Mucosa of gallbladder (tissue), 1 donor: ENCODE data around the gene RABAC1. TPM values are rescaled to one million over a fixed set of nuclear protein-coding genes. Genes with fewer than 3 reads are reported as not detected.

Experiments
- DNase-seq: peaks from one replicate; pipeline ENCODE4 v3.0.0-alpha.2; 2020; ENCODE audit warnings: low spot score
- total RNA-seq: library from RNA; stranded (reverse); gene quantifications from one replicate; pipeline ENCODE4 v1.2.1, GENCODE V29; 2021
- donor health status: DM: no; HTN: no; CAD: no.

RABAC1 gene
- total RNA-seq, 1 donor from 2014 or later: 188 TPM

DNA sequence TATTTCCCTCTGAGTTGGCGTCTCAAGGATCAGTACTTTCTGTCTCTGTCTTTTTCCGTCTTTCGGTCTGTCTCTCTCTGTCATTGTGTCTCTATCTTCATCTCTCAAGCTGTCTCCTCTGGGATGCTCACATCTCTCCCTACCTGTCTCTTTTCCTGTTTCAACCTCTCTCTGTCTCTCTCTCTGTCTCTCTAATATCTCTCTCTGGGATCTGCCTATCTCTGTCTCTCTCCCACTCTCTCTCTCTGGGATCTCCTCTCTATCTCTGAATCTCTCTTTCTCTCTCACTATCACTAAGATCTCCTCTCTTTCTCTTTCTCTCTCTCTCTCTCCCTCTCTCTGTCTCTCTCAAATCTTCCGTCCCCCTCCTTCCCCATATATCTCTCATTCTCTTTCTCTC, 30.9 kb upstream of the RABAC1 start:
- no peak for DNase-seq

DNA sequence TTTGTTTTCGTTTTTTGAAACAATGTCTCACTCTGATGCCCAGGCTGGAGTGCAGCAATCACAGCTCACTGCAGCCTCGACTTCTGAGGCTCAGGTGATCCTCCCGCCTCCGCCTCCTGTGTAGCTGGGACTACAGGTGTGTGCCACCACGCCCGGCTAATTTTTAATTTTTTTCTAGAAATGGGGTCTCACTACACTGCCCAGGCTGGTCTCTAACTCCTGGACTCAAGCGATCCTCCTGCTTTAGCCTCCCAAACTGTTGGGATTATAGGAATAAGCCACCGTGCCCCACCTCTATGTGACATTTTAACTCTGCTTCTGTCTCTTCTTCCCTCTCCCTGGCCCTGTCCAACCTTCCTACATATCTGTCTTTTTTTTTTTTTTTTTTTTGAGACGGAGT, 29.8 kb upstream of the RABAC1 start:
- no peak for DNase-seq

- no peak for DNase-seq
Measured at GRCh38 chr19:41987141-41987860, 28.2 kb upstream of the RABAC1 start.

DNA sequence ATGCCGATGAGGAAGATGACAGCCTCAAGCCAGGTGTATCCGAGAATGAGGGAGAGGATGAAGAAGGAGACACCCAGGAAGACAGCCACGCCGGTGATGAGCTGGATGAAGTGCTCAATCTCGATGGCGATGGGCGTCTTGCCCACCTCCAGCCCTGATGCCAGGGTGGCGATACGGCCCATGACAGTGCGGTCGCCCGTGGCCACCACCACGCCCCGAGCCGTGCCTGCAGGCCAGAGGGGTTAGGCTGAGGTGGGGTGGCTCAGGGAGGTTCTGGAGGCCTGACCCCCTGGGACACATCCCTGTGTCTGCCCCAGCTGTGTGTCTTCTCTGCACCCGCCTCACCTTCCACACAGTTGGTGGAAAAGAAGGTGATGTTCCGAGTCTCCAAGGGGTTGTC, 25.8 kb upstream of the RABAC1 start:
- no peak for DNase-seq

DNA sequence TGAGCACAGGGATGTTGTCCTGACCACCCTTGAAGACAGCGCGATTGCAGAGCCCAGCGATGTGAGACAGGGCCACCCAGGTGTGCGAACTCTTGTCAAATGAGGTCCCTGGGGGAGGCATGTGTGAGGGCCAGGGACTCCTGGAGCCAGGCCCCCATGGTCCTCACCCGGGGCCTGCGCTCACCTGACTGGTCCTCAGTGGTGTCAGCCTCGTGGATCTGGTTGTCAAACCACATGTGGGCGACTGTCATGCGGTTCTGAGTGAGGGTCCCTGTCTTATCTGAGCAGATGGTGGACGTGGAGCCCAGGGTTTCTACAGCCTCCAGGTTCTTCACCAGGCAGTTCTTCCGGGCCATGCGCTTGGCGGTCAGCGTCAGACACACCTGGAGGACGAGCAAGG, 22.6 kb upstream of the RABAC1 start:
- no peak for DNase-seq

DNA sequence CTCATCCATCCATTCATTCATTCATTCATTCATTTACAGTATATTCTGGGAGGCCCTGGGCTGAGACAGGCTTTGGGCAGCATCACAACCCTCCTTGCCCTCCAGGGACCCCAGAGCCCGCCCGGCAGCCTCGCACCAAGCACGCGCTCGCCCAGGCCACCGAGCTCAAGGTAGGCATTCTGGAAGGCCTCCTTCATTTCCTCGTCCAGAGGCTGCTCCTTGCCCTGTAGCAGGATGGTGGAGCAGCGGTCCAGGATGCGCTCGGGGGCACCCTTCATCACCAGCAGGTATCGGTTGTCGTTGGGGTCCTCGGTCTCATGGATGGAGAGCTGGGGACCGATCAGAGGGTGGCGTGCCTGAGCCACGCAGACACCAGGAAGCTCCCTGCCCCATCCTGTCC, 19.3 kb upstream of the RABAC1 start:
- no peak for DNase-seq

DNA sequence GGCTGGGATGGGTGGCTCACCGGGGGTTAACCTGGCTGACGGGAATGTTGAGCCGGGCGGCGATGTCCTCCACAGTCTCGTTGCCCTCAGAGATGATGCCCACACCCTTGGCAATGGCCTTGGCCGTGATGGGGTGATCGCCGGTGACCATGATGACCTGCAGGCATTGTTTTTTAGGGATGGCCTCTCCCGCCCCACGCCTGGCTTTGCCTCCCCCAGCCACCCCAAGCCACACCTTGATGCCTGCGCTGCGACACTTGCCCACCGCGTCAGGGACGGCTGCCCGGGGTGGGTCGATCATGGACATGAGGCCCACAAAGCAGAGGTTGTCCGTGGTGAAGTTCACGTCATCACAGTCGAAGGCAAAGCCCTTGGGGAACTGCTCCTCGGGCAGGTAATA, 18.8 kb upstream of the RABAC1 start:
- DNase-seq: no peak

GRCh38 chr19:41974652-41975051, 15.5 kb upstream of the RABAC1 start:
- DNase-seq: no peak

GRCh38 chr19:41971363-41971762, 12.2 kb upstream of the RABAC1 start:
- no peak for DNase-seq

DNA sequence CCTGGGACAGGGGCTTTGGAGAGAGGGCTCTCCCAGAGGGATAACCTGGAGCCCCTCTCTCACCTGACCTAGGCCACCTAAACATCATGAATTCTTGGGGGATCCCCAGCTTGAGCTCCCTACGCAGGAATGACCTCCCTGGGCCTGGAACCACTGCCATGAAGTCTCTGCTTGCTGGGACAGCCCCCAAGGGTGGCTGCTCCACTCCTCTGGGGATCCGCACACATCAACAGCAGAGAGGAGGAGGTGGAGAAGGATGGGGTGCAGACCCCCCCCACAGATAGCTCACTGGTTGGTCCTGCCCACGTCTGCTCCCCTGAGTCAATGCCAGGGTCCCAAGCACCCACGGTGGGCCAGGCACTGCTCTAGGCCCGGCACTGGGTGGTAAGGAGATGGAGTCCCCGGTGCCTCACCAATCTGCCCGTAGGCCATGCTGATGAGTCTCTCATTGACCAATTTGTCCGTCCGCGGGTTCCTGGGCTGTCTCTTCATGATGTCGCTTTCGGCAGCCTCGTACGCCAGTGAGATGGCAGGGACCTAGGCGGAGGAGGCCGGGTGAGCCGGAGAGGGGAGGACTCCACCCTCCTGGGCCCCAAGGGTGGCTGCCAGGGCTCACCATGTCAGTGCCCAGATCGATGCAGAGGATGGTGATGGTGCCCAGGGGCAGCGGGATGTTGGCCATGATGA, 10.8 kb upstream of the RABAC1 start:
- DNase-seq: no peak

GRCh38 chr19:41968751-41969595, 9.9 kb upstream of the RABAC1 start:
- DNase-seq: no peak

DNA sequence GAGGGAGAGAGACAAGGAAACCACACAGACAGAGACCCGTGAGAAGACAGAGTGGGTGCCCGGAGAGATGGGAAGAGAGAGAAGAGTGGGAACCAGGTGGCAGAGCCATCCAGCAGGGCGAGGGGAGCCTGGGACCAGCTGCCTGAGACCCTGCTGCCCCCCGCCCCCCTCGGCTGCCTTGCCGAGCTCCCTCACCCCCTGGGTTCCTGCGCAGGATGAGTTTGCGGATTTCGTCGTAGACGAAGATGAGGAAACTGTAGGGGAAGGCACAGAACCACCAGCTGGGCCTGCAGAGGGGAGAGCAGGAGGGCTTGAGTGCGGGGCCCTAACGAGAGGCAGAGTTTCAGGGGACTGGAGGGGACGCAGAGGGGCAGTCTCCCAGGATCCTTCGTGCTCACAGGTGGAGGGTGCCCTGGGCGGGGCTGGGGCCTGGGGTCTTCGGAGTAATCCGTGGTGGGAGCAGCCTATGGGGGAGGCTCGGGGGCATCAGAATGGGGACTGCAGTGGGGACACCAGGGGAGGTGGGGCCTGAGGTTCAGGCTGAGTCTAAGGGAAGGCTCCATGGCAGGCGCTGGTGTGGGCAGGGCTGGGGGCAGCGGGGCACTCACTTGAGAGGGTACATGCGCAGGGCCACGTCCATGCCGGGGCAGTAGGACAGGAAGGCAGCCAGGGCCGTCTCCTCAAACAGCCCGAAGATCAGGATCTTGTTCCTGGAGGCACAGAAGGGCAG, 8.1 kb upstream of the RABAC1 start:
- no peak for DNase-seq

DNA sequence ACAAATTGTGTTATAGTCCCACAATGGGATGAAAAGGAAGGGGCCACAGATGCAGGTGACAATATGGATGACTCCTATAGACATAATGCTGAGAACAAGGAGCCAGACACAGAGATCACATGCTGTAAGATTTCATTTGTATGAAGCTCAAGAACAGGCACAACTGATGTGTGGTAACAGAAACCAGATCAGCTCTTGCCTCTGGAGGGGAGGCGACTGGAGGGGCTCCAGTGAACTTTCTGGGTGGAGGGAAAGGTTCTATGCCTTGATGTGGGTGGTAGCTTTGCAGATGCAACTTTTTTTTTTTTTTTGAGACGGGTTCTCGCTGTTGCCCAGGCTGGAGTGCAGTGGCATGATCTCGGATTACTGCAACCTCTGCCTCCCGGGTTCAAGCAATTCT, 6.0 kb upstream of the RABAC1 start:
- DNase-seq: no peak

DNA sequence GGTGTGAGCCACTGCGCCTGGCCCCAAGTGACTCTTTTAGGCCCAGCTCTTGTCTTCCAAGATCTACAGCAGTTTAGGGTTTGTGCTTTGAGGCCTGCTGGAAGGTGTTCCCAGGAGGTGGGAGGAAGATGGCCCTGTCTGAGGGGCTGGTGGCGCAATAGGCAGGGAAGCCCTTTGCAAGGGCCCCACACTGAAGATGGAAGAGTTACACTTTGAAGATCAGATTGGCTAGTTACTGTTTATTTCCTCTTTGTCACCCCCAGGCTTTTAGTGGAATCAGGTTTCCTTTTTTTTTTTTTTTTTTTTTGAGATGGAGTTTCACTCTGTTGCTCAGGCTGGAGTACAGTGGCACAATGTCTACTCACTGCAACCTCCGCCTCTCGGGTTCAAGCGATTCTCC, 1.9 kb upstream of the RABAC1 start:
- DNase-seq: no peak

- DNase-seq: peak; percentile 83
Measured at GRCh38 chr19:41958367-41959055, 610 bp downstream of the RABAC1 start.

- DNase-seq: peak; percentile 79
Measured at GRCh38 chr19:41957838-41958366, 1.2 kb downstream of the RABAC1 start.

GRCh38 chr19:41957161-41957837, 1.8 kb downstream of the RABAC1 start:
- no peak for DNase-seq

- no peak for DNase-seq
Measured at GRCh38 chr19:41956621-41957020, 2.5 kb downstream of the RABAC1 start.

GRCh38 chr19:41955521-41955920, 3.6 kb downstream of the RABAC1 start:
- DNase-seq: no peak

GRCh38 chr19:41951686-41952172, 7.4 kb downstream of the RABAC1 start:
- DNase-seq: peak; percentile 79
